ENCODE measurements around the gene PCSK6. TPM values are rescaled to one million over a fixed set of nuclear protein-coding genes. Genes with fewer than 3 reads are reported as not detected.
A peak's percentile ranks its signal among the peaks of the same experiment; 100 is the strongest.
"Not testable (repeated sequence)": the region's sequence is repeated elsewhere in the genome, so short reads cannot be mapped to it uniquely, and the experiment has no call there.

Gene PCSK6
- total RNA-seq, 2 donors from 2014 or later = 14.5 to 20.2 TPM

- intact Hi-C loops (cut with DNase I) = no loop called here
- ATAC-seq = no peak
- no peak for DNase-seq
Observed at GRCh38 chr15:101337976-101338375, 151.5 kb downstream of the PCSK6 start.

- intact Hi-C loops (cut with DNase I); DNase-seq; ATAC-seq: not testable (repeated sequence)
Observed at GRCh38 chr15:101333907-101334789, 155.4 kb downstream of the PCSK6 start.

- intact Hi-C loops (cut with DNase I) = no loop called here
- ATAC-seq (no peak), DNase-seq (no peak)
Observed at GRCh38 chr15:101332061-101332467, 157.4 kb downstream of the PCSK6 start.

GRCh38 chr15:101329867-101330380 is 159.6 kb downstream of the PCSK6 start:
- intact Hi-C loops (cut with DNase I) = no loop called here
- ATAC-seq (no peak), DNase-seq (no peak)

GRCh38 chr15:101329309-101329863 is 160.1 kb downstream of the PCSK6 start:
- intact Hi-C loops (cut with DNase I) = no loop called here
- ATAC-seq (no peak), DNase-seq (no peak)

- intact Hi-C loops (cut with DNase I) = no loop called here
- no peak for DNase-seq
- no peak for ATAC-seq
Observed at GRCh38 chr15:101328001-101328400, 161.5 kb downstream of the PCSK6 start.

GRCh38 chr15:101327147-101327740 is 162.3 kb downstream of the PCSK6 start:
- DNase-seq (no peak), ATAC-seq (no peak)
- intact Hi-C loops (cut with DNase I) = no loop called here

- no peak for ATAC-seq
- DNase-seq = no peak
- intact Hi-C loops (cut with DNase I) = no loop called here
Observed at GRCh38 chr15:101326462-101327146, 162.9 kb downstream of the PCSK6 start.

- intact Hi-C loops (cut with DNase I) = no loop called here
- ATAC-seq = no peak
- DNase-seq = no peak
Observed at GRCh38 chr15:101326026-101326315, 163.5 kb downstream of the PCSK6 start.

GRCh38 chr15:101325263-101326025 is 164.1 kb downstream of the PCSK6 start:
- intact Hi-C loops (cut with DNase I) = no loop called here
- no peak for ATAC-seq

GRCh38 chr15:101324524-101325177 is 164.9 kb downstream of the PCSK6 start:
- no peak for DNase-seq
- intact Hi-C loops (cut with DNase I) = no loop called here
- ATAC-seq = no peak

More at GRCh38 chr15:101325263-101326025, 164.1 kb downstream of the PCSK6 start:
- no peak for DNase-seq

- intact Hi-C loops (cut with DNase I) = no loop called here
- no peak for ATAC-seq
Observed at GRCh38 chr15:101323793-101324523, 165.5 kb downstream of the PCSK6 start.

GRCh38 chr15:101322854-101323477 is 166.5 kb downstream of the PCSK6 start:
- intact Hi-C loops (cut with DNase I) = no loop called here
- ATAC-seq = no peak
- no peak for DNase-seq

More at GRCh38 chr15:101323793-101324523, 165.5 kb downstream of the PCSK6 start:
- DNase-seq = no peak

GRCh38 chr15:101322016-101322695 is 167.4 kb downstream of the PCSK6 start:
- intact Hi-C loops (cut with DNase I) = no loop called here
- ATAC-seq (no peak), DNase-seq (no peak)

GRCh38 chr15:101320501-101321052 is 168.9 kb downstream of the PCSK6 start:
- ATAC-seq (peak; percentile 55 to 62), DNase-seq (peak; percentile 53)
- intact Hi-C loops (cut with DNase I) = no loop called here

- intact Hi-C loops (cut with DNase I) = loop anchor here in 1 of 2 donors (10.0 kb wide), 1 partner anchor 186 kb away; no protein-coding TSS in a partner anchor
- ATAC-seq = peak in 1 of 2 donors; percentile 8
- DNase-seq = no peak
Observed at GRCh38 chr15:101318839-101319238, 170.7 kb downstream of the PCSK6 start.

Measured in left cardiac atrium (tissue), 4 donors.